GM12801 (cell line): ENCODE data around the gene ENTPD5.

Experiments used
- CTCF ChIP-seq: IDR thresholded peaks from one replicate; pipeline ENCODE4 v1.5.1; 2011; ENCODE audit warnings: control low read depth; ENCODE audit not compliant: insufficient read length; ENCODE audit errors: extremely low read depth

ENTPD5 gene

DNA sequence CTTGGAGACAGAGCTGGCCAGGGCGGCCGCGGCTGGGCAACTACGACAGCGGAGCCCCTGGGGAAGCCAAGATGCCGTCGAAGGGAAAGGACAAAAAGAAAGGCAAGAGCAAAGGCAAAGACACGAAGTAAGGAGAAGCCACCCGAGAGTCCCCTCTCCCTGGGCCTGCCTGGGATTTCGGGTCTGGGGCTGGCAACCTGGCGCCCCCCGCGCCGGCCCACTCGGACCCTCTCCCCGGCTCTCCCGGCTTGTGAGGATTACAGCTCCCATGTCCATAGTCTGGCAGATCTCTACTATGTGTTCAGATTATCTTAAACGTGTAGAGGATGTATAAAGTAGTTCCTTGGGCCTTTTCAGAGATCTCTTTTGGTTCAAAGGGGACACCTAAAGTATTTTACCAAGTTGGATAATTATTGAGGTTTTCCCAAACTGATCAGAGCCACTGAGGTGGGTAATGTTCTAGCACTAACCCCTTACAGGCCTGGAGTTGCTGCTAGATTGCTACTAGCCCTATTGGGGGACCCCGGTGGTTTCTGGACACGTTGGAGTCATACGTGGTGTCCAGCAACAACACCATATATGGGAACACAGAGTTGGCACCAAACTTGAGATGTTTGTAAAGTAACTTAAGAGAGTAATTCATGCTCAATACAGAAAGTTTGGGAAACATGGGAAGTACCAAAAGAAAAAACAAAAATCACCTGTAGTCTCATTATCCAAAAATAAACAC lies 485 bp upstream of the ENTPD5 start:
- no peak for TF ChIP-seq CTCF

DNA sequence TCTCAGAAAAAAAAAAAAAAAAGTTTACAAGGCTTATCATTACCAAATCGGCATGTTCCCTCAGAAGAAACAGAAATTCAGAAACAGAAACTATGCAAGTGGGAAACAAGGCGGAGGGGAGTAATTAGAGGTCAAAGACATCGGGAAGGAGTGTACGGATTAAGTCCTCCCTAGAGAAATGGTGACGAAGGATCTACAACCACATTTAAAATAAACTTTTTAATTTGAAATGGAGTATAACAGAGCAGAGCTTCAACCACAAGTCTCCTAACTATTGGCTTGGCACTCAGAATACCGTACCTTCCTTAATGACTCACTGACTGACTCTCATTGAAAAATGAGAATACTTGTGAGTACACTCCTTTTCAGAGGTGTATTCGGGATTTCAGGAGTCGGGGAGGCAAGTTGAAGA lies 908 bp downstream of the ENTPD5 start:
- no peak for TF ChIP-seq CTCF

- no peak for TF ChIP-seq CTCF
Measured at GRCh38 chr14:74015963-74016362, 3.1 kb downstream of the ENTPD5 start.

- TF ChIP-seq CTCF, result no peak
Measured at GRCh38 chr14:74015176-74015575, 3.9 kb downstream of the ENTPD5 start.

- TF ChIP-seq CTCF, result no peak
Measured at GRCh38 chr14:74014299-74014698, 4.8 kb downstream of the ENTPD5 start.

DNA sequence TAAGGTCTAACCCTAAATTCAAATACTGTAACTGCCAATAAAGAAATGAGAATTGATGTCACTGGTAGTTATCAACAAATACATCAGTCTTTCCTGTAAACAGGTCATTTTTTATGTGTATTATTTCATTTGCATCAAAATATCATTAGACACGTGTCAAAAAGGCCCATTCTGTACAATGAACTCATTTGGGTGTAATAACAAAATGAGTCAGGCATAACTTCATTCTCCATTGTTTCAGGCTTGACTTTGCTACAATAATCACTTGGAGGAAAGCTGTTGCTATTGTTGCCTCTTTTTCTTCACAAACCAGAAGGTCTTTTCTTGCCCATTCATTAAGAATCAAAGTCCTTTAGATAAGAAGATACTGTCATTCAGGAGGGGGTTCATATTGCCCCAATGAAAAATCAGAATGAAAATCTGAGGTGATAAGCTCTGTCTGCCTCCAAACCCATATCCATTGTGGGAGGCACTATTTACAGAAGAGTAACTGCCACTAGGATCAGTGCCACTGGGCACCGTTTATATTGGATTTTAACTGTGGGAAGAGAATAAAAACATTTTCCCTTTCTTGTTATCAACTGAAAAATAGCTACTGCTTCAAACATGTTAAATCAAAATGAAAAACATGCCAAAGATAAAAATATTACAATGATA lies 10.1 kb downstream of the ENTPD5 start:
- TF ChIP-seq CTCF, result no peak

GRCh38 chr14:73998726-73999125 lies 20.4 kb downstream of the ENTPD5 start:
- TF ChIP-seq CTCF, result no peak
